ENCODE results near the gene FBLN7.

GRCh38 chr2:112157472-112157871, 19.3 kb downstream of the FBLN7 start:
- TF ChIP-seq CTCF (conservative IDR thresholded peaks at IDR 0.05; ENCODE audit: low read depth, low read length), result no peak
- TF ChIP-seq EZH2 (IDR thresholded peaks at IDR 0.05; ENCODE audit: borderline replicate concordance, low read depth, low read length, poor library complexity, severe bottlenecking), result no peak
